PC-3 (cell line): ENCODE data around the gene CALN1.

Experiments used
- CTCF ChIP-seq: fragments of 300-600 bp; sonication (generic); conservative IDR thresholded peaks from 2 replicates; pipeline ENCODE4 v1.5.1; 2017; ENCODE audit warnings: antibody characterized with exemption, low read depth, mild to moderate bottlenecking, low read length
- EZH2 ChIP-seq: fragments of 300-600 bp; sonication (generic); IDR thresholded peaks from one replicate; pipeline ENCODE4 v1.6.1; 2017; ENCODE audit warnings: antibody characterized with exemption, mild to moderate bottlenecking, low read length; ENCODE audit not compliant: unreplicated experiment
- EZH2phosphoT487 ChIP-seq: fragments of 300-600 bp; sonication (generic); IDR thresholded peaks from 2 replicates; pipeline ENCODE4 v1.6.1; 2018; ENCODE audit warnings: mild to moderate bottlenecking, antibody characterized with exemption, low read length, borderline replicate concordance

- TF ChIP-seq CTCF (no peak), EZH2phosphoT487 (no peak), EZH2 (no peak)
Observed at GRCh38 chr7:72170475-72170874, 241.7 kb downstream of the CALN1 start.
